WERI-Rb-1 (cell line): ENCODE measurements around the gene IGF2BP3.

Source experiments
- DNase-seq: peaks from one replicate; pipeline ENCODE4 v3.0.0-alpha.2; 2020
- H3K27ac ChIP-seq: fragments of 250-450 bp; sonication (Bioruptor Pico); 2 replicates; pipeline ENCODE4 v1.5.1; 2020; ENCODE audit warnings: mild to moderate bottlenecking, moderate library complexity
- H3K27me3 ChIP-seq: fragments of 250-450 bp; sonication (Bioruptor Pico); 2 replicates; pipeline ENCODE4 v1.5.1; 2021; ENCODE audit warnings: mild to moderate bottlenecking, low read depth, moderate library complexity; ENCODE audit not compliant: insufficient read depth, severe bottlenecking
- H3K36me3 ChIP-seq: fragments of 250-450 bp; sonication (Bioruptor Pico); 2 replicates; pipeline ENCODE4 v1.5.1; 2020; ENCODE audit warnings: mild to moderate bottlenecking, moderate library complexity
- H3K4me3 ChIP-seq: 2 replicates; pipeline ENCODE4 v1.5.1; 2011; ENCODE audit warnings: low read depth, mild to moderate bottlenecking, control low read depth, low read length
- H3K9me3 ChIP-seq: fragments of 250-450 bp; sonication (Bioruptor Pico); 2 replicates; pipeline ENCODE4 v1.5.1; 2021; ENCODE audit warnings: mild to moderate bottlenecking, moderate library complexity; ENCODE audit not compliant: severe bottlenecking
- CTCF ChIP-seq: IDR thresholded peaks from 2 replicates; pipeline ENCODE4 v1.5.1; 2011; ENCODE audit warnings: low read depth, mild to moderate bottlenecking, control low read depth, inconsistent platforms, low read length

IGF2BP3 gene

GRCh38 chr7:23369100-23369499, 101.2 kb downstream of the IGF2BP3 start:
- no peak for DNase-seq
- peaks cover 7% of the 10 kb centered on the region for H3K36me3 ChIP-seq
- no peak overlapping the region for H3K27ac ChIP-seq

GRCh38 chr7:23358152-23358674, 112.1 kb downstream of the IGF2BP3 start:
- Histone ChIP-seq H3K27ac (no peak overlapping the region), H3K9me3 (no peaks in the 10 kb centered on the region), H3K4me3 (no peak overlapping the region), H3K36me3 (peaks cover 13% of the 10 kb centered on the region), H3K27me3 (no peaks in the 10 kb centered on the region)
- TF ChIP-seq CTCF: no peak
- no peak for DNase-seq

More at GRCh38 chr7:23369100-23369499, 101.2 kb downstream of the IGF2BP3 start:
- no peak for TF ChIP-seq CTCF
- Histone ChIP-seq H3K9me3 (no peaks in the 10 kb centered on the region), H3K4me3 (no peak overlapping the region), H3K27me3 (no peaks in the 10 kb centered on the region)

- no peak for TF ChIP-seq CTCF
- Histone ChIP-seq H3K27ac (no peak overlapping the region), H3K4me3 (no peak overlapping the region), H3K9me3 (no peaks in the 10 kb centered on the region), H3K27me3 (no peaks in the 10 kb centered on the region), H3K36me3 (peaks cover 11% of the 10 kb centered on the region)
- no peak for DNase-seq
Observed at GRCh38 chr7:23357190-23358093, 112.8 kb downstream of the IGF2BP3 start.

GRCh38 chr7:23356726-23357125, 113.6 kb downstream of the IGF2BP3 start:
- H3K27me3 ChIP-seq: no peaks in the 10 kb centered on the region
- TF ChIP-seq CTCF: no peak
- no peaks in the 10 kb centered on the region for H3K9me3 ChIP-seq
- H3K36me3 ChIP-seq: peaks cover 11% of the 10 kb centered on the region
- H3K27ac ChIP-seq: no peak overlapping the region
- H3K4me3 ChIP-seq: no peak overlapping the region
- DNase-seq: no peak

- Histone ChIP-seq H3K27me3 (no peaks in the 10 kb centered on the region), H3K27ac (no peak overlapping the region), H3K36me3 (peaks cover 11% of the 10 kb centered on the region), H3K4me3 (no peak overlapping the region), H3K9me3 (no peaks in the 10 kb centered on the region)
- TF ChIP-seq CTCF: no peak
- no peak for DNase-seq
Observed at GRCh38 chr7:23356168-23356567, 114.1 kb downstream of the IGF2BP3 start.
